Measurements from ENCODE around the gene RSPH1. TPM values are rescaled to one million over a fixed set of nuclear protein-coding genes. Genes with fewer than 3 reads are reported as not detected.

RSPH1 gene
- total RNA-seq, 1 donor from 2014 or later, result 0.72 TPM

GRCh38 chr21:42532466-42533181 lies 36.6 kb upstream of the RSPH1 start:
- no peak for DNase-seq (ENCODE audit: low spot score)

GRCh38 chr21:42531771-42532170 lies 35.7 kb upstream of the RSPH1 start:
- DNase-seq (ENCODE audit: low spot score), result no peak

GRCh38 chr21:42530167-42530518 lies 34.1 kb upstream of the RSPH1 start:
- DNase-seq (ENCODE audit: low spot score), result no peak

- no peak for DNase-seq (ENCODE audit: low spot score)
Measured at GRCh38 chr21:42527489-42528158, 31.6 kb upstream of the RSPH1 start.

- no peak for DNase-seq (ENCODE audit: low spot score)
Measured at GRCh38 chr21:42527127-42527488, 31.1 kb upstream of the RSPH1 start.

GRCh38 chr21:42526379-42526727 lies 30.3 kb upstream of the RSPH1 start:
- peak; percentile 60 for DNase-seq (ENCODE audit: low spot score)

GRCh38 chr21:42525676-42526378 lies 29.8 kb upstream of the RSPH1 start:
- DNase-seq (ENCODE audit: low spot score), result no peak

- DNase-seq (ENCODE audit: low spot score), result no peak
Measured at GRCh38 chr21:42525029-42525581, 29.1 kb upstream of the RSPH1 start.

GRCh38 chr21:42524341-42525028 lies 28.5 kb upstream of the RSPH1 start:
- DNase-seq (ENCODE audit: low spot score), result no peak

- no peak for DNase-seq (ENCODE audit: low spot score)
Measured at GRCh38 chr21:42523941-42524340, 27.9 kb upstream of the RSPH1 start.

GRCh38 chr21:42523211-42523610 lies 27.2 kb upstream of the RSPH1 start:
- no peak for DNase-seq (ENCODE audit: low spot score)

- DNase-seq (ENCODE audit: low spot score), result no peak
Measured at GRCh38 chr21:42522771-42523170, 26.7 kb upstream of the RSPH1 start.

GRCh38 chr21:42522271-42522670 lies 26.2 kb upstream of the RSPH1 start:
- DNase-seq (ENCODE audit: low spot score), result no peak

- DNase-seq (ENCODE audit: low spot score), result no peak
Measured at GRCh38 chr21:42521805-42522204, 25.8 kb upstream of the RSPH1 start.

- DNase-seq (ENCODE audit: low spot score), result no peak
Measured at GRCh38 chr21:42521384-42521783, 25.4 kb upstream of the RSPH1 start.

- no peak for DNase-seq (ENCODE audit: low spot score)
Measured at GRCh38 chr21:42520628-42521253, 24.7 kb upstream of the RSPH1 start.

- DNase-seq (ENCODE audit: low spot score), result no peak
Measured at GRCh38 chr21:42518626-42519025, 22.6 kb upstream of the RSPH1 start.

- DNase-seq (ENCODE audit: low spot score), result no peak
Measured at GRCh38 chr21:42518215-42518614, 22.2 kb upstream of the RSPH1 start.

GRCh38 chr21:42515708-42516502 lies 19.9 kb upstream of the RSPH1 start:
- peak; percentile 68 for DNase-seq (ENCODE audit: low spot score)

GRCh38 chr21:42514883-42515228 lies 18.8 kb upstream of the RSPH1 start:
- DNase-seq (ENCODE audit: low spot score), result no peak

Data from umbilical cord (tissue), 2 donors.